ENCODE results near the gene CARD11.
A peak's percentile ranks its signal among the peaks of the same experiment; 100 is the strongest.

The CARD11 gene

GRCh38 chr7:2905027-2905426, 138.6 kb downstream of the CARD11 start:
- DNase-seq = no peak

GRCh38 chr7:2904202-2904601, 139.5 kb downstream of the CARD11 start:
- no peak for DNase-seq

- DNase-seq = no peak
These were observed 139.9 kb downstream of the CARD11 start for GRCh38 chr7:2903682-2904162.

- DNase-seq = no peak
These were observed 146.6 kb downstream of the CARD11 start for GRCh38 chr7:2897023-2897422.

GRCh38 chr7:2896131-2896530, 147.5 kb downstream of the CARD11 start:
- DNase-seq = no peak

- peak in 1 of 2 donors; percentile 25 for DNase-seq
These were observed 149.3 kb downstream of the CARD11 start for GRCh38 chr7:2894118-2894940.

- no peak for DNase-seq
These were observed 150.2 kb downstream of the CARD11 start for GRCh38 chr7:2893411-2893861.

GRCh38 chr7:2892549-2892948, 151.1 kb downstream of the CARD11 start:
- DNase-seq = no peak

- DNase-seq = no peak
These were observed 155.9 kb downstream of the CARD11 start for GRCh38 chr7:2887816-2888215.

- peak; percentile 77 to 85 for DNase-seq
These were observed 156.8 kb downstream of the CARD11 start for GRCh38 chr7:2886900-2887299.

- no peak for DNase-seq
These were observed 157.3 kb downstream of the CARD11 start for GRCh38 chr7:2886391-2886790.

GRCh38 chr7:2884161-2884560, 159.5 kb downstream of the CARD11 start:
- DNase-seq = no peak

- no peak for DNase-seq
These were observed 160.6 kb downstream of the CARD11 start for GRCh38 chr7:2883101-2883500.

GRCh38 chr7:2882111-2882510, 161.6 kb downstream of the CARD11 start:
- DNase-seq = no peak

GRCh38 chr7:2880874-2881533, 162.7 kb downstream of the CARD11 start:
- no peak for DNase-seq

- no peak for DNase-seq
These were observed 163.6 kb downstream of the CARD11 start for GRCh38 chr7:2880051-2880450.

GRCh38 chr7:2879354-2879753, 164.3 kb downstream of the CARD11 start:
- no peak for DNase-seq

GRCh38 chr7:2878306-2878705, 165.4 kb downstream of the CARD11 start:
- DNase-seq = no peak

- no peak for DNase-seq
These were observed 167.5 kb downstream of the CARD11 start for GRCh38 chr7:2876031-2876731.

- peak; percentile 21 to 41 for DNase-seq
These were observed 169.7 kb downstream of the CARD11 start for GRCh38 chr7:2873686-2874551.

- DNase-seq = no peak
These were observed 170.5 kb downstream of the CARD11 start for GRCh38 chr7:2873146-2873545.

- DNase-seq = no peak
These were observed 171.3 kb downstream of the CARD11 start for GRCh38 chr7:2872296-2872874.
